B cell (primary cell): ENCODE results near the gene VPS33A. TPM values are rescaled to one million over a fixed set of nuclear protein-coding genes. Genes with fewer than 3 reads are reported as not detected.

Source experiments
- ATAC-seq: fragments of 200-7000 bp; cut with Tn5 transposase; one replicate; pipeline ENCODE4 v1.10.0; 2021; ENCODE audit warnings: low read depth, mild to moderate bottlenecking, moderate number of reproducible peaks, moderate library complexity
- CTCF ChIA-PET: fragments of 350-600 bp; sonication (Branson Sonifier 250); formaldehyde crosslinking; loops from one replicate; lab custom pipeline; 2021; ENCODE audit warnings: antibody characterized with exemption, inconsistent platforms; lab: Charles Lee
- POLR2A ChIA-PET: fragments of 350-600 bp; sonication (Branson Sonifier 250); formaldehyde crosslinking; loops from one replicate; lab custom pipeline; 2021; ENCODE audit warnings: antibody characterized with exemption; lab: Charles Lee
- DNase-seq: peaks from one replicate; pipeline ENCODE4 v3.0.0; 2013
- H2AFZ ChIP-seq: 2 replicates; pipeline ENCODE4 v1.6.1; 2012; ENCODE audit warnings: mild to moderate bottlenecking, low read depth, low read length; ENCODE audit not compliant: insufficient read depth, poor library complexity, severe bottlenecking
- H3K27ac ChIP-seq, 2 donors: 1 replicate in 1 of 2; 2 replicates in 1 of 2; pipeline ENCODE4 v1.5.1; 2012 to 2013; ENCODE audit warnings: low read length in 2 of 2, mild to moderate bottlenecking in 2 of 2, moderate library complexity in 1 of 2
- H3K27me3 ChIP-seq, 4 experiments: fragments of 200-600 bp in 1 of 4; sonication (generic) in 1 of 4; replicated peaks in 1 of 4; 1 replicate in 2 of 4; 2 replicates in 2 of 4; pipeline versions ENCODE4 v1.6.1 to v1.7.0; 2013 to 2016; ENCODE audit warnings: low read length in 3 of 4, mild to moderate bottlenecking in 2 of 4, mixed read lengths in 1 of 4, moderate library complexity in 1 of 4; ENCODE audit not compliant: insufficient read depth in 4 of 4, control insufficient read depth in 3 of 4; ENCODE audit errors: control extremely low read depth in 1 of 4
- H3K36me3 ChIP-seq, 2 experiments: replicated peaks in 1 of 2; 1 replicate in 1 of 2; 2 replicates in 1 of 2; pipeline versions ENCODE4 v1.6.1 to v1.7.1; 2013; ENCODE audit warnings: low read length in 1 of 2; ENCODE audit not compliant: insufficient read depth in 2 of 2, control insufficient read depth in 1 of 2; ENCODE audit errors: control extremely low read depth in 1 of 2, extremely low read depth in 1 of 2
- H3K4me1 ChIP-seq, 2 donors: fragments of 200-600 bp in 1 of 2; sonication (generic) in 1 of 2; 1 replicate in 1 of 2; 2 replicates in 1 of 2; pipeline versions ENCODE4 v1.5.1 to v1.6.1; 2013 to 2017; ENCODE audit warnings: low read length in 2 of 2; ENCODE audit not compliant: control insufficient read depth in 2 of 2, insufficient read depth in 2 of 2
- H3K4me2 ChIP-seq: replicated peaks from 2 replicates; pipeline ENCODE3; 2012; ENCODE audit warnings: mild to moderate bottlenecking, low read depth, low read length; ENCODE audit not compliant: poor library complexity, severe bottlenecking
- H3K4me3 ChIP-seq, 5 experiments: fragments of 200-600 bp in 1 of 5; sonication (generic) in 1 of 5; 1 replicate in 3 of 5; 2 replicates in 2 of 5; pipeline versions ENCODE4 v1.5.1 to v1.7.0; 2011 to 2016; ENCODE audit warnings: low read length in 4 of 5, mild to moderate bottlenecking in 4 of 5, low read depth in 2 of 5, control low read depth in 1 of 5, moderate library complexity in 1 of 5; ENCODE audit not compliant: insufficient read depth in 1 of 5; ENCODE audit errors: control extremely low read depth in 1 of 5, extremely low read depth in 1 of 5
- H3K79me2 ChIP-seq: fragments of 200-600 bp; sonication (generic); one replicate; pipeline ENCODE4 v1.6.0; 2016; ENCODE audit warnings: low read length; ENCODE audit not compliant: control insufficient read depth, insufficient read depth
- H3K9ac ChIP-seq: fragments of 200-600 bp; sonication (generic); 2 replicates; pipeline ENCODE4 v1.6.1; 2017; ENCODE audit warnings: mild to moderate bottlenecking, low read length, moderate library complexity
- H3K9me3 ChIP-seq, 3 donors: one replicate each; pipeline versions ENCODE4 v1.6.1 to v1.7.1; 2013; ENCODE audit warnings: low read length in 2 of 3; ENCODE audit not compliant: control insufficient read depth in 2 of 3, insufficient read depth in 1 of 3; ENCODE audit errors: control extremely low read depth in 1 of 3
- H4K20me1 ChIP-seq: 2 replicates; pipeline ENCODE4 v1.6.0; 2012; ENCODE audit warnings: mild to moderate bottlenecking, low read length; ENCODE audit not compliant: insufficient read depth, control insufficient read depth, poor library complexity, severe bottlenecking
- H3K27ac Mint-ChIP-seq: one replicate; pipeline ENCODE4 v1.8.0; 2021; ENCODE audit warnings: mixed read lengths
- H3K27me3 Mint-ChIP-seq: one replicate; pipeline ENCODE4 v1.8.0; 2021; ENCODE audit warnings: mixed read lengths
- H3K4me1 Mint-ChIP-seq: one replicate; pipeline ENCODE4 v1.8.0; 2021; ENCODE audit warnings: mixed read lengths
- H3K4me3 Mint-ChIP-seq: one replicate; pipeline ENCODE4 v1.8.0; 2021; ENCODE audit warnings: mixed read lengths
- H3K9me3 Mint-ChIP-seq: one replicate; pipeline ENCODE4 v1.8.0; 2022; ENCODE audit warnings: mixed read lengths; ENCODE audit not compliant: insufficient read depth
- CTCF ChIP-seq: fragments of 200-600 bp; IDR thresholded peaks from one replicate; pipeline ENCODE4 v1.8.0; 2022; ENCODE audit warnings: antibody characterized with exemption, mild to moderate bottlenecking
- EZH2 ChIP-seq: IDR thresholded peaks from 2 replicates; pipeline ENCODE4 v1.6.1; 2012; ENCODE audit warnings: borderline replicate concordance, low read depth, mild to moderate bottlenecking, moderate library complexity, low read length; ENCODE audit not compliant: insufficient read depth, poor library complexity, severe bottlenecking
- WGBS: methylation state at CpG from one replicate; pipeline ENCODE4 v1.1.5; 2013; ENCODE audit warnings: missing lambda C conversion rate; ENCODE audit not compliant: insufficient coverage; 5-methylcytosine and 5-hydroxymethylcytosine counted together
- intact Hi-C: fragments of 100-400 bp; cut with micrococcal nuclease; formaldehyde crosslinking; loops from one replicate; pipeline ENCODE4 v1.10.0; 2022
- polyA minus RNA-seq: library from RNA; depleted of rRNA, polyadenylated mRNA; stranded (reverse); fragments of >200 nt; gene quantifications from 2 replicates; pipeline ENCODE4 v1.2.3, GENCODE V29; 2012
- polyA plus RNA-seq: library from polyadenylated mRNA; depleted of rRNA; stranded (reverse); fragments of >200 nt; gene quantifications from 2 replicates; pipeline ENCODE4 v1.2.3, GENCODE V29; 2012
- total RNA-seq, 2 donors: library from RNA; stranded (reverse); fragments of 120-200 nt in 1 of 2; gene quantifications; 1 replicate in 1 of 2; 2 replicates in 1 of 2; pipeline versions ENCODE4 v1.2.3 to v1.2.4, GENCODE V29; 2013 to 2022

The VPS33A gene
- 34.6 and 34.9 TPM in 2 replicates for total RNA-seq
- 26.4 TPM for total RNA-seq (2013)
- 11.1 and 11.3 TPM in 2 replicates for polyA plus RNA-seq
- polyA minus RNA-seq = 13.3 and 13.5 TPM in 2 replicates

GRCh38 chr12:122266230-122266901 is at the start of gene VPS33A:
TSS of gene VPS33A (minus strand) at chr12:122266494. CDS start at chr12:122266408, 86 bp downstream.
- ChIA-PET CTCF (interaction anchor here (0.5 to 0.7 kb wide), 2 partner anchors 15 to 1318 kb away, joined by 3 read pairs; no protein-coding TSS in a partner anchor), POLR2A (interaction anchor here (0.6 to 1.1 kb wide), 13 partner anchors 31 to 1638 kb away, joined by 3 to 10 read pairs (median 4); partner anchors contain the start of genes DIABLO and UNC119B)
- Histone ChIP-seq H4K20me1 (no peaks in the 10 kb centered on the region), H3K27me3 (no peaks in the 10 kb centered on the region), H3K4me3 (peak within 1 kb of the TSS; percentile 70 to 96 (median 91)), H3K4me1 (peaks cover 9 to 14% of the 10 kb centered on the region in 2 donors), H3K4me2 (peak within 1 kb of the TSS; percentile 77), H3K9ac (peak within 1 kb of the TSS; percentile 95), H3K79me2 (peaks cover 3% of the 10 kb centered on the region), H3K36me3 (peaks cover 5 to 19% of the 10 kb centered on the region in 2 experiments), H3K27ac (peak within 1 kb of the TSS; percentile 89 to 97), H2AFZ (peak within 1 kb of the TSS; percentile 90), H3K9me3 (no peaks in the 10 kb centered on the region)
- Mint-ChIP-seq H3K27me3 (no peaks in the 10 kb centered on the region), H3K9me3 (no peaks in the 10 kb centered on the region), H3K27ac (peak within 1 kb of the TSS; percentile 100), H3K4me3 (peak within 1 kb of the TSS; percentile 99), H3K4me1 (peaks cover 23% of the 10 kb centered on the region)
- TF ChIP-seq CTCF (no peak), EZH2 (no peak)
- ATAC-seq (peak; percentile 82), DNase-seq (peak; percentile 96)
- under 1% methylated on average over 50 of the region's 56 CpGs for WGBS
- intact Hi-C loops = loop anchor here (1.0 to 5.0 kb wide), 5 partner anchors 40 to 1829 kb away; partner anchors contain the start of genes COX6A1, DENR, DIABLO and KNTC1

GRCh38 chr12:122312926-122313325 is 46.6 kb upstream of the VPS33A start:
- H3K27ac Mint-ChIP-seq = no peak overlapping the region
- ChIA-PET CTCF (no interaction called here), POLR2A (no interaction called here)

More at GRCh38 chr12:122312926-122313325, 46.6 kb upstream of the VPS33A start:
- Mint-ChIP-seq H3K27me3 (no peaks in the 10 kb centered on the region), H3K9me3 (no peaks in the 10 kb centered on the region), H3K4me1 (peaks cover 2% of the 10 kb centered on the region), H3K4me3 (no peak overlapping the region)
- H3K4me3 ChIP-seq = no peak overlapping the region
- H3K4me1 ChIP-seq = no peaks in the 10 kb centered on the region
- no peak overlapping the region for H3K27ac ChIP-seq
- no peak overlapping the region for H2AFZ ChIP-seq
- ATAC-seq (no peak), DNase-seq (no peak)
- no peaks in the 10 kb centered on the region for H3K9me3 ChIP-seq
- 95% methylated on average over 2 of the region's 5 CpGs for WGBS
- H3K79me2 ChIP-seq = no peaks in the 10 kb centered on the region
- H3K9ac ChIP-seq = no peak overlapping the region
- H3K36me3 ChIP-seq = peaks cover 0 to 44% of the 10 kb centered on the region in 2 experiments
- H3K27me3 ChIP-seq = no peaks in the 10 kb centered on the region
- TF ChIP-seq EZH2 (no peak), CTCF (no peak)
- H3K4me2 ChIP-seq = no peak overlapping the region
- intact Hi-C loops = no loop called here
- H4K20me1 ChIP-seq = no peaks in the 10 kb centered on the region
